Breast epithelium (tissue), 4 donors: Measurements from ENCODE around the gene TSPO. TPM values are rescaled to one million over a fixed set of nuclear protein-coding genes. Genes with fewer than 3 reads are reported as not detected.

Source experiments
- DNase-seq, 2 donors: peaks; one replicate each; pipeline ENCODE4 v3.0.0-alpha.2; 2019; ENCODE audit warnings: low spot score in 2 of 2
- H3K27ac ChIP-seq, 2 donors: fragments of 200-600 bp; sonication (generic) in 1 of 2; one replicate each; pipeline ENCODE4 v1.5.1; 2016 to 2019; ENCODE audit warnings: mild to moderate bottlenecking in 1 of 2
- H3K27me3 ChIP-seq, 2 donors: fragments of 200-600 bp; sonication (generic) in 1 of 2; one replicate each; pipeline versions ENCODE4 v1.5.1 to v1.6.0; 2017 to 2019; ENCODE audit warnings: control low read depth in 1 of 2, mild to moderate bottlenecking in 1 of 2
- H3K36me3 ChIP-seq: fragments of 200-600 bp; one replicate; pipeline ENCODE4 v1.5.1; 2019
- H3K4me1 ChIP-seq, 2 donors: fragments of 200-600 bp; sonication (generic); one replicate each; pipeline ENCODE4 v1.5.1; 2016 to 2019; ENCODE audit warnings: control low read depth in 1 of 2
- H3K4me3 ChIP-seq, 3 donors: fragments of 200-600 bp; sonication (generic); 1 replicate in 2 of 3; 2 replicates in 1 of 3; pipeline ENCODE4 v1.5.1; 2016 to 2019; ENCODE audit warnings: mild to moderate bottlenecking in 3 of 3, moderate library complexity in 2 of 3
- H3K9me3 ChIP-seq, 2 donors: fragments of 200-600 bp; sonication (generic) in 1 of 2; one replicate each; pipeline ENCODE4 v1.5.1; 2016 to 2019; ENCODE audit warnings: control low read depth in 1 of 2
- CTCF ChIP-seq, 3 donors: fragments of 450-650 bp; IDR thresholded peaks; one replicate each; pipeline ENCODE4 v1.5.1; 2016 to 2017; ENCODE audit warnings: antibody characterized with exemption in 3 of 3, mild to moderate bottlenecking in 3 of 3, moderate library complexity in 3 of 3
- POLR2A ChIP-seq: fragments of 450-650 bp; IDR thresholded peaks from one replicate; pipeline ENCODE4 v1.6.1; 2016; ENCODE audit warnings: antibody characterized with exemption, mild to moderate bottlenecking, moderate library complexity
- POLR2AphosphoS5 ChIP-seq, 3 donors: sonication (generic); formaldehyde crosslinking; IDR thresholded peaks; one replicate each; pipeline ENCODE4 v1.6.1; 2017; ENCODE audit warnings: antibody characterized with exemption in 3 of 3
- intact Hi-C: fragments of 100-400 bp; cut with DNase I; formaldehyde crosslinking; loops from one replicate; pipeline ENCODE4 v1.15.1; 2023; ENCODE audit warnings: low total_unique reads
- total RNA-seq, 3 donors: library from RNA; depleted of rRNA; stranded (reverse); fragments of >200 nt; gene quantifications; one replicate each; pipeline ENCODE4 v1.1.0, GENCODE V29; 2016

The TSPO gene
- total RNA-seq, 3 donors from 2014 or later = 250 to 468 (median 284) TPM

GRCh38 chr22:43167001-43167589 is 15.7 kb downstream of the TSPO start:
- H3K9me3 ChIP-seq = no peaks in the 10 kb centered on the region
- intact Hi-C loops = loop anchor here (5.0 kb wide), 1 partner anchor 1690 kb away; no protein-coding TSS in a partner anchor
- H3K4me3 ChIP-seq = no peak overlapping the region
- no peaks in the 10 kb centered on the region for H3K36me3 ChIP-seq
- H3K4me1 ChIP-seq = peaks cover 0 to 9% of the 10 kb centered on the region in 2 donors
- TF ChIP-seq POLR2A (no peak), POLR2AphosphoS5 (IDR thresholded peaks at IDR 0.05) (no peak), CTCF (IDR thresholded peaks at IDR 0.05) (no peak)
- DNase-seq = no peak
- H3K27me3 ChIP-seq = no peaks in the 10 kb centered on the region
- no peak overlapping the region for H3K27ac ChIP-seq

- Histone ChIP-seq H3K27ac (no peak overlapping the region), H3K36me3 (no peaks in the 10 kb centered on the region), H3K4me3 (no peak overlapping the region), H3K4me1 (peaks cover 0 to 5% of the 10 kb centered on the region in 2 donors), H3K9me3 (no peaks in the 10 kb centered on the region), H3K27me3 (no peaks in the 10 kb centered on the region)
- TF ChIP-seq POLR2AphosphoS5 (IDR thresholded peaks at IDR 0.05) (no peak), CTCF (IDR thresholded peaks at IDR 0.05) (no peak), POLR2A (no peak)
- intact Hi-C loops = loop anchor here (5.0 kb wide), 1 partner anchor 1691 kb away; no protein-coding TSS in a partner anchor
- no peak for DNase-seq
Observed at GRCh38 chr22:43168471-43169309, 17.3 kb downstream of the TSPO start.

GRCh38 chr22:43169310-43170130 is 18.2 kb downstream of the TSPO start:
- no peak for TF ChIP-seq CTCF (IDR thresholded peaks at IDR 0.05)
- no peak for TF ChIP-seq POLR2A
- no peak for TF ChIP-seq POLR2AphosphoS5 (IDR thresholded peaks at IDR 0.05)
- no peak for DNase-seq
- no peaks in the 10 kb centered on the region for H3K36me3 ChIP-seq

GRCh38 chr22:43170131-43170480 is 18.7 kb downstream of the TSPO start:
- H3K27ac ChIP-seq = no peak overlapping the region
- DNase-seq = no peak
- TF ChIP-seq CTCF (IDR thresholded peaks at IDR 0.05) = no peak
- TF ChIP-seq POLR2AphosphoS5 (IDR thresholded peaks at IDR 0.05) = no peak
- TF ChIP-seq POLR2A = no peak
- H3K36me3 ChIP-seq = no peaks in the 10 kb centered on the region
- H3K4me3 ChIP-seq = no peak overlapping the region
- no peaks in the 10 kb centered on the region for H3K4me1 ChIP-seq
- intact Hi-C loops = no loop called here
- H3K27me3 ChIP-seq = no peaks in the 10 kb centered on the region
- H3K9me3 ChIP-seq = no peaks in the 10 kb centered on the region

More at GRCh38 chr22:43169310-43170130, 18.2 kb downstream of the TSPO start:
- Histone ChIP-seq H3K4me1 (no peaks in the 10 kb centered on the region), H3K27me3 (no peaks in the 10 kb centered on the region), H3K27ac (no peak overlapping the region), H3K4me3 (no peak overlapping the region), H3K9me3 (no peaks in the 10 kb centered on the region)
- intact Hi-C loops = loop anchor here (5.0 kb wide), 1 partner anchor 1692 kb away; no protein-coding TSS in a partner anchor
